RCC 7860 (cell line): Measurements from ENCODE around the gene ATG101.

ENCODE experiments used
- DNase-seq: peaks from one replicate; pipeline ENCODE4 v3.0.0-alpha.2; 2015; ENCODE audit warnings: low spot score
- FAIRE-seq: peaks from 2 replicates; lab custom pipeline; 2012; peaks lifted over from hg19 to GRCh38; lab: Jason Lieb, UNC

Gene ATG101

DNA sequence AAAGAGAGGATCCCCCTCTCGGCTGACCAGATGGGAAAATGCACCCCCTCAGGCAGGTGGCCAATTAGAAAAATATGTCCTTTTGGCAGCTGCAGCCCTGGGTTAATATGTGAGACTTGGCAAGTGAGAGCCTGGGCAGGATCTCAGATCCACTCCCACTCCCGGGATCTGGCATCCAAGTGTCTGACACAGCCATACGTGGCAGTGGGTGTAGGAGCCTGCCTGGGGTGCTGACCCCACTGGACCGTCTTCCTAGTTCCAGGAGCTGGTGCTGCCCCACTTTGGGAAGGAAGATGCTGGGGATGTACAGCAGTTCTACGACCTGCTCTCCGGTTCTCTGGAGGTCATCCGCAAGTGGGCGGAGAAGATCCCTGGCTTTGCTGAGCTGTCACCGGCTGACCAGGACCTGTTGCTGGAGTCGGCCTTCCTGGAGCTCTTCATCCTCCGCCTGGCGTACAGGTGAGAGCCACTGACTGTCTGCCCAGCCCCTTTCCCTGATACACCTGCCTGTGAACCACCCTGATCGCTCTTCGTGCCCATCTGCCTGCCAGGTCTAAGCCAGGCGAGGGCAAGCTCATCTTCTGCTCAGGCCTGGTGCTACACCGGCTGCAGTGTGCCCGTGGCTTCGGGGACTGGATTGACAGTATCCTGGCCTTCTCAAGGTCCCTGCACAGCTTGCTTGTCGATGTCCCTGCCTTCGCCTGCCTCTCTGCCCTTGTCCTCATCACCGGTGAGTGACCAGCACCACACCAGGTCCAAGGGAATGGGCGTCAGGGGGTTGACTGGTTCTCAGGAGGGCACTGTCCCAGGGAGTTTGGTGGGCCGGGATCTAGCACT lies 12.8 kb upstream of the ATG101 start:
- FAIRE-seq: no peak
- DNase-seq: no peak

DNA sequence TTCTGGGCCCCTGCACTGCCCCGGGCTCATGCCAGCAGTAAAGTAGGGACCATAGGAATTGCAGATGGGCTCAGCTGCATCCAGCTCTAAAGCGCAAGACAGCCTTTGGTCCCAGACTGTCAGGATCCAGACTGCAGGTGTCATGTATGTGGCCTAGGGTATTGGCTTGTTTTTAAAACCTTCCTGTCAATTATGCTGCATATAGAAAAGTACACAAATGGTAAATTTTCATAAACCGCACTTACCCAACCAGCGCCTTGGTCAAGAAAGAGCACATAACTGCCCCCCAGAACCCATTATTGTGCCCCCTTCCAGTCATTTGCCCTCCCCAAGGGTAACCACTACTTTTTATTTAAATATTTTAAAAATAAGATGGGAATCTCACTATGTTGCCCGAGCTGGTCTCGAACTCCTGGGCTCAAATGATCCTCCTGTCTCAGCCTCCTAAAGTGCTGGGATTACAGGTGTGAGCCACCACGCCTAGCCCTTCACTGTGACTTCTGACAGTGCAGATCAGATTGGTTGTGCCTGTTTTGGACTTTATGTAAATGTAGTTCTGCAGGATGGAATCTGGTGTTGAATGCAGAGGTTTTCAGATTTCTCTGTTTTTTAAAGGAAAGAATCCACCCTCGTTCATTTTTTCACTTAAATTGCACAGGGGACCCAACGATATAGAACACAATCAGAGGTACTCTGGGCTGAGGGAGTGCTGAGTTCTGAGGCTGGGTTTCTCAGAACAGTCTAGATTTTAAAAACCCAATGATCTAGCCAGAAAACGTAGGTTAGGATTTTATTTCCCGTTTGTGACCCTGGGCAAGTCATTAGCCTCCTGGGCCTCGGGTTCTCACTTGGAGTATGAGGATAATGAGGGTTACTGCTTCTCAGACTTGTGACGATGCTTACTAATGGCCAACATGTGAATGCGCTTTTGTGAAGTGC lies 11.9 kb upstream of the ATG101 start:
- DNase-seq: no peak
- FAIRE-seq: no peak

DNA sequence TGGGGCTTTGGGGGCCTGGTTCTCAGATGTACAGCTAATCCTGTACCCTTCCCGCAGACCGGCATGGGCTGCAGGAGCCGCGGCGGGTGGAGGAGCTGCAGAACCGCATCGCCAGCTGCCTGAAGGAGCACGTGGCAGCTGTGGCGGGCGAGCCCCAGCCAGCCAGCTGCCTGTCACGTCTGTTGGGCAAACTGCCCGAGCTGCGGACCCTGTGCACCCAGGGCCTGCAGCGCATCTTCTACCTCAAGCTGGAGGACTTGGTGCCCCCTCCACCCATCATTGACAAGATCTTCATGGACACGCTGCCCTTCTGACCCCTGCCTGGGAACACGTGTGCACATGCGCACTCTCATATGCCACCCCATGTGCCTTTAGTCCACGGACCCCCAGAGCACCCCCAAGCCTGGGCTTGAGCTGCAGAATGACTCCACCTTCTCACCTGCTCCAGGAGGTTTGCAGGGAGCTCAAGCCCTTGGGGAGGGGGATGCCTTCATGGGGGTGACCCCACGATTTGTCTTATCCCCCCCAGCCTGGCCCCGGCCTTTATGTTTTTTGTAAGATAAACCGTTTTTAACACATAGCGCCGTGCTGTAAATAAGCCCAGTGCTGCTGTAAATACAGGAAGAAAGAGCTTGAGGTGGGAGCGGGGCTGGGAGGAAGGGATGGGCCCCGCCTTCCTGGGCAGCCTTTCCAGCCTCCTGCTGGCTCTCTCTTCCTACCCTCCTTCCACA lies 11.0 kb upstream of the ATG101 start:
- no peak for DNase-seq

DNA sequence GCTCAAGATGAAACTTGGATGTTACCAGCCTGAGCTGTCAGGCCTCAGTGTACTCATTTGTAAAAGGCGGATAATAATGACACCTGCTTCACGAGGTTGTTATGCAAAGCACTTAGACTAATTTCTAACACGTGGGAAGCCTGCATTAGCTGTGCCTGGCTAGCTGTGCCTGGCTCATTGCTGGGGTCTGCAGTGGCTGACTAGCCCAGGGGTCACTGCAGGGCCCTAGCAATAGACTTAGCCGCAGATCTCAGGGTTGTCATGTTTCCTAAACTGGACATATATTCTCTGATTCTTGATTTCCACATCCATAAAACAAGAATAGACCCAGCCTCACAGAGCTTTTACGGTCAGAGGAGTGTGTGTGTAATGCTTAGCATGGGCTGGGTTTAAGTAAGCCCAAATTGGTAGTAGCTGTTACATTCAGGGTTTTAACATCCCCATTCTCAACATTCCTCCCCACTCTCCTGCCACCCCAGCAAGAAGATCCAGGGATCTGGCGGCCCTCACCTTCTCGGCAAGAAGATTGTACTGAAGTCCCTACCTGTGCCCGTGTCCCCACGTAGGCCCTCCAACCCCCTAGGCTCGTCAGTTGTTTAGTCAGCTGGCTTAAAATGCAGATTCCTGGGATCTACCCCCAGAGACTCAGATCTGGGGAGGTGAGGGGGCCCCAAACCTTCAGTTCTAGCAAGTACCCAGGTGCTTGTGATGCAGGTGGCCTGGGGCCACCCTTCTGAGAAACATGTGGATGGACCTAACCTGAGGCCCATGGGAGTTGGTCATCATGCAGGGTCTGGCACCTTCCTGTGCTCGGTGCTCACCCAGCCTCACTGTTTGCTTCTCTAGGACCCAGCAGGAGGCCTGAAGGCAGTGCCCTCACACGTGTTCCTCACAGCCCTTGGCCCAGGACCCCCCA lies 9.9 kb upstream of the ATG101 start:
- FAIRE-seq (no peak), DNase-seq (no peak)

More for the DNA sequence above, 11.0 kb upstream of the ATG101 start:
- no peak for FAIRE-seq

DNA sequence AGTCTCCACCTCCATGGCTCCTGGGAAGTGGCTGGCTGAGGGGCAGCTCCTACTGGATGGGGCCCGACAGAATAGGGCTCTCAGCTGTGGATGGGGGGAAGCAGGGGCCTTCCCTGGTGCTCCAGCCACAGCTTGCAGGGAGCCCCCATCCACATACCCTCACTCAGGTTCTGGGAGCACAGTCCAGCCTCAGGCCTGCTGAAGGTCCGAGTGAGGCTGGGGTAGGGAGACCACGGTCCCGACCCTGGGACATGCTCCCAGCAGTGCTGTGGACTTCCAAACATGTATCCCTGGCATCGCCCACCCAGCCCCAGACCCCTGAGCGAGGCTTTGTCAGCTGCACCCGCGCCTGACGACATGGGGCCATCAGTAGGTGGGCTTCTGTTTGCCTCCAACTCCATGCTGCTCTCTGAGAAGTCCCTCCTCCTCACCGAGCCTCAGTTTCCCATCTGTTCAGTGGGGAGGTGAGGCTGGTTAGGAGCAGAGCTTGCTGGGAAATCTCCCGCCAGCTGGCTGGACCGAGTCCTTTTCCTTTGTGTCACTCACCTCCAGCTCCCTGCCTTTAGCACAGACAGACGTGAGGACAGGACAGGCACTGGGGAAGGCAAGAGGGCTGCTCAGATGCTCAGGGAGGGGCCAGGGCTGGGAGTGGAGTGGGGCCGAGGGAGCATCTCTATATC lies 9.1 kb upstream of the ATG101 start:
- DNase-seq (no peak), FAIRE-seq (no peak)

DNA sequence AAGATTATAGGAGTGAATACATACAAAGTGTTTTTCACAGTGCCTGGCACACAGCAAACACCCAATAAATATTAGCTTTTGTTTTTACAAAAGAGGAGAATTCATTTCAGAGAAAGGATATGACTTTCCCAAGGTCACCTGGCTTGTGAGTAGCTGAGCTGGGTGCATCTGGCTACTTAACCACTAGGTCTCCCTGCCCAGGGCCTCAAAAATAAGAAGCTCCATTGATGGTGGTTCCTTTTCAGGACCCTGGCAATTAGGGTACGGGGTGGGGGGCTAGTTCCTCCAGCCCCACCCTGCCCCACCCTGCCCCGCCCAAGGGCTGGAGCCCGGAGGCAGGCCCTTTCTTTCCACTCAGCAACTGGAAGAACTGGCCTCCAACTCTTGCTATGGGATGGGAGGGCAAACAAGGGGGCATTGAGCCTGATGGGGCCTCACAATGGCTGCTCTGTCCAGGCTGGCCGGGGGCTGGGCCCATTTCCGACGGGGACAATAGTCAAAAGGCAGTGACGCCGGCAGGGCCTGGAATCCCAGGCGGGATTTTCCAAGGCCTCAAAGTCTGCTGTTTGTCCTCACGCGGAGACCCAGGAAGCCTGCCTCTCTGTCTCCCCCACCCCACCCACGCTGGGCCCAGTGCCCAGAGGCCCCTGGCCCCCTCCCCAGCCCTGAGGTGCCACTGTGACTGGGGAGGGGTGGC lies 8.2 kb upstream of the ATG101 start:
- DNase-seq: no peak
- no peak for FAIRE-seq

DNA sequence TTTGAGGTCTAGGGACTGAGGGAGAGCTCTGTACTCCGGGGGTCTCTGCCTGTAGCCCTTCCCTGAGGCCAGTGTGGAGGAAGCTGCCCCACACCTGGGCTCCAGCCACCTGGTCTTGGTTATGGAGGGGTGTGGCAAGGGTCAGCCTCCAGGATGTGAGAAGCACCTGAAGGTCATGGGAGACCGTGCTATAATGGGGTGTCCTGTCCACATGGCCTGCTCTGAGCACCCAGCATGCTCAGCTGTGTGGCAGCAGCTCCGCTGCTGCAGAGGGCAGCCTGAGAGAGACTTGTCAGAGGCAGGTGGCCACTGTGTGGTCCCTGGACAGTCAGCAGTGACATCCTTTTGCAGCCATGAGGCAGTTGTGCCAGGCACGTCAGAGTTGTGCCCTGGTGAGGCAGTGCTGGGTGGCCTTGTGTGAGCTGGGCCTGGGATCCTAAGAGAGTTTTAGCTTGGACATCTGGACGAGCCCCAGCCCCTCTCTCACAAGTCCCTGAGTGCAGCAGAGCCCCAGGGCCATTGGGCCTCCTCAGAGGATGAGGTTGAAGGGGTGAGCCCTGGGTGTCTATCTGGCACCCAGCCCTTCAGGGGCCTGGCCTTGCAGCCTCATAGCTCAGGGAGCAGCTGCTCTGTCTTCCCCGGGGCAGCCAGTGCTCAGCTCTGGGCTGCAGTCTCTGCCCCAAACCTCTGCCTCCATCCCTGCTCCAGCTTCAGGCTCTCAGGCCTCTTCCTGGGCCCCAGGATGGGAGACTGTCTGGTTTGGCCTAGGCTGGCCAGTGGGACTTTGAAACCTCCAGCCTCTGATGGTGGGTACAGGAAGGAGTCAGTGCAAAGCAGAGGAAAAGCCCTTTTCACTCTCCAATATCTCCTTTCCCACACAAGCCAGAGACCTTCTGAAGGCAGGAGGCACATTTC lies 7.4 kb upstream of the ATG101 start:
- DNase-seq (no peak), FAIRE-seq (no peak)

DNA sequence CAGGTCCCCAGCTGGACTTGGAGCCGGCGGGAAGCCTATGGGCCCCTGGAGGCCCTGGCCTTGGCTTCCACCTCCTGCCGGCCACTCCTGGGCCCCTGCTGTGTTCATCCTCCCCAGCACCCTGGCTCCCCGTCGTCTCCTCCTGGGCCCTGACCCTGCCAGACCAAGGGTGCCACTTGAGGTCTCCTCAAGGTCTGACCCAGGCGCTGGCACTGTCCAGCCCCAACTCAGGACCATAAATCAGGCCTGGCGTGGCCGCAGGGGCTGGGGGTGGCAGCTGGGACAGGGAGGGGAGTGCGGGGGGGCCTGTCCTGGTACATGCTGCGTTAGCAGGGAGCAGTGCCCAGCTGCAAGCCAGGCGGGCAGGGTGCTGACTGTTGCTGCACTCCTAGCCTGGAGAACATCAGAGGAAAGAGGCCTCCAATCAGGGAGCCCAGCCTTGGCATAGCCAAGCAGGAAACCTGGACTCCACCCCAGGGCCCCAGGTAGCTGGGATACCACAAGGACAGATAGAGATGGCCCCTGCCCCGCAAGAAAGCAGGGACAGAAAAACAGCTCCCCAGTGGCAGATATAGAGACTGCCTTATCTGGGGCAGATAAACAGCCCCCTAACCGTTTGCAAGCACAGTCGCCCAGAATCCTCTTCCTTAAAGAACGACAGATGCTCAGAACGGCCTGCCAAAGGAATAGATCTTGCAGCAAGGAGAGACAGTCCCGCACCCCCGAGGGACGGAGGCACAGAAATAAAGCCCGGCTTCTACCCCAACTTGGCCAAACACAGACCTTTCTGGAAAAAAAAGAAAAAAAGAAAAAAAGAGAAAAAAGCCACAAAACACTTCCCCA lies 6.5 kb upstream of the ATG101 start:
- DNase-seq (no peak), FAIRE-seq (no peak)

DNA sequence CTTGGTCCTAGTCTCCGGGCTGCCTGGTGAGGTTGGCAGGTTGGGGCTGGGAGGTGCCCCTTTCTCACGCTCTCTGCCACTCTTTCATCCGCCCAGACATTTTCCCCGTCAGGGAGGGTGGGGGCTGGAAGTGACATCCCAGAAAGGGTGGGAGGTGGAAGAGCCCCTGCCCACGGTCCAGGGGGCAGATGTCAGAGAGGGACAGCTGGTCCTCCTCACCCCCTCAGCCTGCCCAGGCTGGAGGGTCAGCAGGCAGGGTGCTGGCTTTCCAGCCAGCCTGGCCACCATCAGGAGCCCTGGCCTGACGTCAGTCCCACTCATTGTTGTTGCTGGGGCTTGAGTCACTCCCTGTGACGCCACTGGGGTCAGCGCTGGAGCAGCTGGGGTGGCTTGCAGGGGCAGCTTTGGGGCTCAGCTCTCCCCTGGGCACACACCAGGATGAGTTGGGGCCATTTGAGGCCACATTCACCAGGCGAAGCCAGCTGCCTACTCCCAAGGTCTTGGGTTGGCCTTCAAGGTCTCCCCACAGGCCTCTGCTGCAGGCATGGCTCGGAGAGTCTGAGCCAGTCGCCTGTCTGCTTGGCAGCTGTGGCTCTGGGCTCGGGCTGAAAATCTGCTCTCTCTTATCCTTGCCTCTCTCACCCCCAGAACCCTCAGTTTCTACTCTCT lies 5.7 kb upstream of the ATG101 start:
- FAIRE-seq (no peak), DNase-seq (no peak)

DNA sequence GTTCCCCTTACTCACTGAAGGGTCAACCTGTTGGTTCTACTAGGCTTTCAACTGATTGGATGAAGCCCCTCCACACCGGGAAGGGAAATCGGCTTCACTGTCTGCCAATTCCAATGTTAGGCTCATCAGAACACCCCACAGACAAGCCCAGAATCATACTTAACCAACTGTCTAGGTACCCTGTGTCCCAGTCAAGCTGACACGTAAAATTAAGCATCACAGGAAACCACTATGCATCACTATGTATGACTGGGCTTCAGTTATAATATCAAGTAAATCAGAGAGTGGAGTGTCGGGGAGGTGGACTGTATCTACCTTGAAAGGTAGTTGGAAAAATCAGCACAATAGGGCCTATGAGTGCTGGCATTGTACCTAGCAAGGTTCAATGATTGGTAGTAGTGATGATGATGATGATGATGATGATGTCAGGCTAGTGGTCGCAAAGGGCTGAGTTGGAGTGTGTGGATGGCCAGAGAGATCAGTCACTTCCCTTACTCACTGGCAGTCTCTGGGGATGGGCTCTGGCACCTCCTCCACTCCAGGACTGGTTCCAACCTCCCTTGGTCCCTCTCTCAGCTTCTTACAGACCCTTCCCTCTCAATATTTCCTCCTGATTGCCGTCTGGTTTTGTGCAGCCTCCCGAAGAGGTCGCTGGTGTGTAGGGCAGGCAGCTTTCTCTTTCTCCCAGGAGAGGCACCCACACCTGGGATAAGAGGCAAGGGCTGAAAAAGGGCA lies 3.3 kb upstream of the ATG101 start:
- DNase-seq (no peak), FAIRE-seq (no peak)

DNA sequence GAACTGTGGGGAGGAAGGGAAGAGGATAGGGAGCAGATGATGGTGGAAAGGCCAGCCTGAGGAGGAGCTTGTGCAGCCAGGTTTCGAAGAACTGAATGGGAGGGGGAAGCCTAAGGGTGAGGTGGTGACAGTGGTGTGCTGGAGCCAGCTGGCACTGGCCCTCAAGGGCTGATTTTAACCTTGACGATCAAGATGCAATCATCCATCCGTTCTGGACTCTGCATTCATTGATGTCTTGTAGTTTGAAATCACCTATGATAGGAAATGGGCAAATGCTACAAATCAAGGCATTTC lies 2.8 kb upstream of the ATG101 start:
- DNase-seq (no peak), FAIRE-seq (no peak)

DNA sequence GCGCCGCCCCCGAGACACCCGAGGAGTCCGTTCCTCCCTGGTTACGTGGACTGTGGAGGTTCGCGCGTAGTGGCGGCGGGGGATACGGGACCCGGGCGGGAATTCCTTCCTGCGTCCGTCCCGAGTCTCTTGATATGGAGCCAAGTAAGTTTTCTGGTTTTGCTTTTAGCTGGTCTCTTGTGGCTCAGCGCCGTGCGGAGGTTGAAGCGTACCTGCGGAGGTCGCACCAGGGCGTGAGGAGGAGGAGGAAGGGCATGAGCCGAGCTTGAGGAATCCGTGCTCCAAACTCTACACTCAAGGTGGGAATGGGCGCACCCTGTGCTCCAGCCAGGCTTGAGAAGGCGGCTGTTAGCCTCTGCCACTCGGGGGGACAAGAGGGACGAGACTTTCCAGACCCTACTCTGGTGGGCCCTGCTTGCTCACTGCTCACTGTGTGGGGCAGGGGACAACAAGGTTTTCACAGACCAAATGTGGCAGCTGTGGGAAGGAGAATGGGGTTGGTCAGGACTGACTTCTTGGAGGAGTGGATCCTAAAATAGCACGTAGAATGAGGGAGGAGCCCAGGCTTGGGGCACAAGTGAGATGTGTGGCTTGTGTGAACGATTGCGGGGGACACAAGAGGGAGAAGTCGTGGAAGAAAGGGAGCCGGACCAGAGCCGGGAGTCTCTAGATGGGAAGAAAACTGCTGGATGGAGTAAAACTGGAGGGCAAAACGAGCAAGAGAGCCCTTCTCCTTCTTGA lies 577 bp downstream of the ATG101 start:
- DNase-seq (no peak), FAIRE-seq (no peak)

DNA sequence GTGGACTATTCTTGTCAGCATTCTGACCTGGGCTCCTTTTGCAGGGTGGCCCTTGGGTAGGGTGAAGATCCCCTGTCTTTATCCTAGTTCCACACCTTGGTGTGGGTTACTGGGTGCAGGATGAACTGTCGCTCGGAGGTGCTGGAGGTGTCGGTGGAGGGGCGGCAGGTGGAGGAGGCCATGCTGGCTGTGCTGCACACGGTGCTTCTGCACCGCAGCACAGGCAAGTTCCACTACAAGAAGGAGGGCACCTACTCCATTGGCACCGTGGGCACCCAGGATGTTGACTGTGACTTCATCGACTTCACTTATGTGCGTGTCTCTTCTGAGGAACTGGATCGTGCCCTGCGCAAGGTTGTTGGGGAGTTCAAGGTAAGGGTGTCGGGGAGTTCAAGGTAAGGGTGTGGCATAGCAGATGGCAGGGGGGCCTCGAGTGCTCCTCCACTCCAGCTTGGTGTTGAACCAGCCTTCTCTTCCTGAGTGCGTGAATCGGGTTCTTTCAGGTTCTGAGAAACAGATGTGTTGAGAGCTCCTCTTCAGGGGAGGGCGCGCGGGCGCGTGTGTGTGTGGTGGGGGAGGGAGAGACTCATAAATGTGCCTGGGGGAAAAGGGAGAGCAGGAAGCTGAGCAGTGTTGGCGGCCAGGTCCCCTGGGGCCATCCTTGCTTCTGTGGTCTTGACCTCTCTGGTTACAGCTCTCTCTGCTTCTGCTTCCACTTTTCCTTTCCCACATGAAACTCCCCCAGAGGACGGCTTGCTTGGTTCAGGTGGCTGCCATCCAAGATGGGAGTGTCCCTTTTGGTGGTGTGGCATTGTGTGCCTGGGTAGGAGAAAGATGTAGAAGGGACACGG lies 4.0 kb downstream of the ATG101 start:
- DNase-seq (no peak), FAIRE-seq (no peak)

DNA sequence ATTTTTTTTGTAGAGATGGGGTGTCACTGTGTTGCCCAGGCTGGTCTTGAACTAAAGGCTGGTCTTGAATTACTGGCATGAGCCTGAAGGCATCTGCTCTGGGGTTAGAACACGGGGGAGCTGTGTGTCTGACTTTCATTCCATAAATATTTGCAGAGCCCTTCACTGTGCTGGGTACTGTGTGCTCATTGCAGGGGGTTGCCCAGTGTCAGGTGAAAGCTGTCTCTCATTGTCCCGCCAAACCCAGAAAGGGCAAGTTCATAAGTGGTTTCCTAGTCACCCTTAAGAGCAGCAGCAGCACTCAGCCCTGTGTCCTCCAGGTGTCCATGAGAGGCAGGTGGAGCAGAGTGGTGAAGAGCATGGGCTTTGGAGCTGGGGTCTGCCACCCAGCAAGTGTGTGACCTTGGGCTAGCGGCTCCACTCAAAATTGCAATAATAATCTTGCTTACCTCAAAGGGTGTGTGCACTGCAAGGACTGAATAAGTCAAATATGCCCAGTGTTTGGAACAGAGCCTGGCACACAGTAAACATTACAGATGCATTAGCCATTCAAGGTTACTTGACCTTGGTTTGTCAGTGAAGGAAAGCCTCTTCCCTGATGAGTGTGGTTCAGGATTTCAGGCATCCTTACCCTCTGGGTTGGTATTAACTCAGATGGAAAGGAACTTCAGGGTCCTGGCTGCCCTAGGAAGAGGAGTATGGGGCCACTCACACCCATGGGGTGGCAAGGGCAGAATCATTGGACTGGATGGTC lies 5.4 kb downstream of the ATG101 start:
- FAIRE-seq (no peak), DNase-seq (no peak)
